HPDE6-E6E7 (cell line): ENCODE data around the gene RGPD5.
"Not testable (repeated sequence)": the region's sequence is repeated elsewhere in the genome, so short reads cannot be mapped to it uniquely, and the experiment has no call there.

Experiments
- DNase-seq: peaks from one replicate; pipeline ENCODE4 v3.0.0; 2011; ENCODE audit warnings: missing footprints; ENCODE audit errors: extremely low spot score

Gene RGPD5

DNA sequence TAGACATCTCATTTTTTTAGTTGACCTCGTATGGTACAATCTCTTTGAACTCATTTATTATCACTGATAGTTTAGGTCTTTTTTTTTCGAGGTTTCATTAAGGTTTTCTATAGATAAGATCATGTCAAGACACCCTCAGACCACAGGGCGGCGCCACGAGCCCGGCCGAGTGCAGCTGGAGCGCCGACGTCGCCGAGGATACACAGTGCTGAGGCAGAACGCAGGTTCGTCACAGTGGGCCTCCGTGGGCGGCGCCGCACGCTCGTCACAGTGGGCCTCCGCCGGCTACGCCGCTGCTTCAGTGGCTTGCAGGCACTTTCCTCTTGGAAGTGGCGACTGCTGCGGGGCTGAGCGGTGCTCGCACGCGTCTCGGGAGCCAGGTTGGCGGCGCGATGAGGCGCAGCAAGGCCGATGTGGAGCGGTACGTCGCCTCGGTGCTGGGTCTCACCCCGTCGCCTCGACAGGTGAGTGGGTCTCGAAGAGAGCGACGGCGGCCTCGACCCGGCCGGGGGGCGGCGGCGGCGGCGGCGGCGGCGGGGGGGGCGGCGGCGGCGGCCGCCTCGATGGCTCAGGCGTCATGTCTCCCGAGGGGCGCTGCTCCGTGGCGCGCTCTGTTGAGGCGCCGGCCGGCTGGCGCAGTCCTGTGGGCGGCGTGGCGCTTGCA lies at the start of gene RGPD5:
Gene RGPD5 (plus strand): TSS at position 232 of the 664 bp plus-strand sequence. CDS start 161 bp downstream, at position 393.
- DNase-seq: not testable (repeated sequence)

- DNase-seq: not testable (repeated sequence)
Measured at GRCh38 chr2:109751572-109751971, 42.5 kb upstream of the RGPD5 start.

- not testable (repeated sequence) for DNase-seq
Measured at GRCh38 chr2:109757163-109757824, 36.8 kb upstream of the RGPD5 start.

GRCh38 chr2:109760265-109761042 lies 33.7 kb upstream of the RGPD5 start:
- not testable (repeated sequence) for DNase-seq

- not testable (repeated sequence) for DNase-seq
Measured at GRCh38 chr2:109761043-109761454, 33.1 kb upstream of the RGPD5 start.

DNA sequence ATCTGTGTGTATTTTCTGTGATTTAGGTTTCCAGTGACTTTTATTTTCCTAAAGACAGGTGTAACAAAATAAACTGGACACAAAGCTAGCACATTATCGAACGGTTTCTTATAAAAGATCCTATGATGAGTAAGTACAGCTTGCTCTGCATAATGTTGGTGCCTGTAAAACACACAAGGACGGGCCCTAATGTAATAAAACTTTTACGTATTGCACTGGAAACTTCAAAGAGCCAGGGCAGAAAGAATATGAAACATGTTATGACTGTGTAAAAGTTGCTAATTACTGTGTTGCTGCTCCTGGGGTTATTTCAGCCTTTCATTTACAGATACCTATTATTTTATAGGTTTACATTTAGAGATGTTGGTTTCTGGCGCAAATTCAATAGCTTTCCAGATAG lies 32.1 kb upstream of the RGPD5 start:
- DNase-seq: not testable (repeated sequence)

DNA sequence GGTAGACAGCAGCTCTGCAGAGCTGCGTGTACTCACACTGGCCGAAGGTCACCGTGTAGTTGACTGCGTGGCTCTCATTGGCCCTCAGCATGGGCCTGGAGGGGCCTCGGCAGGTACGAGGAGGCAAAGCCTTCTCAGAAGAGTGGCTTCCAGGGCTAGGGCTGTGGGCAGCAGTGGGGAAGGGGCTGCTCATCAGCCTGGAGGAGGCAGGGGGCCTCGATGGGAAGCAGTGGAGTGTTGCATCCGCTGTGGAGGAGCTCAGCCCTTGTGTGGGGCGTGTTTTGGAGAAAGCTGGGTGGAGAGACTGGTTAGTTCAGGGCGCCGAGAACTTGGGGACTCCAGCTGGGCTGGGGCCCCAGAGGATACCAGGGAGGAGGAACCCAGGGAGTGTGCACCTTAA lies 28.0 kb upstream of the RGPD5 start:
- not testable (repeated sequence) for DNase-seq

- DNase-seq: not testable (repeated sequence)
Measured at GRCh38 chr2:109766886-109767578, 27.1 kb upstream of the RGPD5 start.

DNA sequence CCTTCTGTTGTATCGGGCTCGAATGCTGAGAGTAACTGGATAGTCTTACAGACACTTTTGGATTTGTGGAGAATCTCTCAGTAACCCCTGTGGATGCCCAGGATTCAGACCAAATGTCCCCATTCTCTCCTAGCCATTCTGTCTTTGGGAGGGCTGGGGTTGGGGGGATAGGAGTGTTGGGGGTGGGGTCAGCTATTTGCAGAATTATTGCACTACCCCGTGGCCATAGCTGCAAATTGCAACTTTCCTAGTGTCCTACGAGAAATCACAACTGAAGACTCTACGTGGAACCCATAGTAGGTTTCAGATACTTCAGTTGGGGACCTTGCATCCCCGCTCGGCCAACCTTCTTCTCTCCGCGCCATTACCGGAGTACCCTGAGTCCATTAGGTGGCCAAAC lies 25.2 kb upstream of the RGPD5 start:
- not testable (repeated sequence) for DNase-seq

GRCh38 chr2:109779118-109779517 lies 15.0 kb upstream of the RGPD5 start:
- DNase-seq: not testable (repeated sequence)

DNA sequence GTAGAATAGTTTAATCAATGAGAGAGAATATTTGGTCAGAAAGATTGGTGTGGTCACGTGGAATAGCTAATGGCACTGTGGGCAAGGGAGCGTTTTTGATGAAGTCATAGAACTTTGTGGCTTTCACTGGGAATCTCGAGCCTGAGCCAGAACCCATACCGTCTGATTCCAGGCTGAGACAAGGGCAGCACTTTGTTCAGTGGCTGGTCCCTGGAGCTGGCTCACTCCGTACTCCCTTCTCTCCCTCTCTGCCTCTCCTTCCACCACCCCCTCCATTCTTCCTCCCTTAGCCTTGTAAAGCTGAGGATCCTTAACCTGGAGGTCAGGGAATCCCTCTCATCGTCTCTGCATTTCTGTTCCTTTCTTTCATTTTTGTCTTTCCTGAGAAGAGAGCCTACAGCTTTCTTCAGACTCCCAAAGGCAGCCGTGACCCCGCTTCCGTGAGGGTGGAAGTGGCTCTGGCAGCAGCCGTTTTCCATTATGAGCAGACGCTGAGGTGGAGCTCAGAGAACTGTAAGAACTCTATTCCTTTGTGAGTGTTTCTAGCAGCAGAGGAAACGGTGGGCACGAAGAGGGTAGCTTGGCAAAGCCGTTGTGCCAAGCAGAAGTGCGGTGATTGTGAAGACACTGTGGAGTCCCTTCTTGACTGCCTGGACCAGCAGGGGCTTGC lies 12.8 kb upstream of the RGPD5 start:
- DNase-seq: not testable (repeated sequence)

- DNase-seq: not testable (repeated sequence)
Measured at GRCh38 chr2:109782446-109782993, 11.6 kb upstream of the RGPD5 start.

- not testable (repeated sequence) for DNase-seq
Measured at GRCh38 chr2:109791530-109792279, 2.4 kb upstream of the RGPD5 start.

DNA sequence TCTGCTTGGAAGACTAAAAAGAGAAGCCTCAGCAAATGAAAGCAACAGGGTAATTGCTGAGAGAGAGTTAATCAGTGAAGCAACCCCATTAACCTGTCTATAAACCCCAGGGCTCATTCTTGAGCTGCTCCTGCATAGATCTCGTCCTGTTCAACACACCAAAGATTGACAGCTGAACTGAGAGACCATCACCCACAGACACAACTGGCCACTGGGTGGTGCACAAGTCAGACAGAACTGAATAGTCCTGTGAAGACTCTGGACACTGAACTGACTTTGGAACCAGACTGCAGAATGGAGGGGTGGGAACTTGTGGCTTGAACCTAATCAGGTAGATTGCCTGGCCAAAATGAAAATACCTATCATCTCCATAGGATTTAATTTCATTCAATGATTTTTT lies 1.4 kb upstream of the RGPD5 start:
- DNase-seq: not testable (repeated sequence)

GRCh38 chr2:109871129-109871751 lies 77.1 kb downstream of the RGPD5 start:
- not testable (repeated sequence) for DNase-seq

- not testable (repeated sequence) for DNase-seq
Measured at GRCh38 chr2:109876625-109877024, 82.5 kb downstream of the RGPD5 start.

GRCh38 chr2:109882112-109882511 lies 88.0 kb downstream of the RGPD5 start:
- not testable (repeated sequence) for DNase-seq

DNA sequence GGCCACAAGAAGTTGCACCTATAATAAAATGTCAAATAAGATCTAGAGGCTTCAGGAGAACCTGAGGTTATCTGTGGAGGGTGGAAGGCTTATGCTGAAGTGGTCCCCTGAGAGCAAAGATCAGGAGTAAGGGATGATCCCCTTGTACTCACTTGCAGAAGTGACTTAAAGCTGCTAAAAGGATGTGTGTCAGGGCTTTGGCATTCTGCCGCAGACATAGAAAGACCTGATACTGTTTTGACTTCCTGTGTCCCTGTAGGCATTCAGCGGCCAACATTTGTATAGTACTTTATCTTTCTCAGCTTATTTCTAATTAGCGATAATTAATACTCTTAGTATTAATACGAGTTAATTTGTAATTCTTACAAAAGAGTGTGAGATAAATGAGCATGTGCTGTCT lies 94.3 kb downstream of the RGPD5 start:
- not testable (repeated sequence) for DNase-seq

GRCh38 chr2:109889909-109890308 lies 95.8 kb downstream of the RGPD5 start:
- not testable (repeated sequence) for DNase-seq

GRCh38 chr2:109891024-109891423 lies 96.9 kb downstream of the RGPD5 start:
- not testable (repeated sequence) for DNase-seq
